Measurements from ENCODE around the gene TMEM14B. TPM values are rescaled to one million over a fixed set of nuclear protein-coding genes. Genes with fewer than 3 reads are reported as not detected.

The TMEM14B gene
- total and polyA plus RNA-seq, 9 of the 15 experiments (the other 6 are each of a cell fraction or from before 2014, with no cell fraction given), result 174 to 862 (median 263) TPM

- TF ChIP-seq KLF13 (tag; IDR thresholded peaks at IDR 0.05; ENCODE audit: borderline replicate concordance, low read depth) (no peak), SIN3A (IDR thresholded peaks at IDR 0.05; ENCODE audit: borderline replicate concordance in 2 of 2, control insufficient read depth in 1 of 2, low read depth in 2 of 2, low read length in 2 of 2) (0 out of 4 replicates have a peak, but pooled peaks of 1 of the 2 experiments have one; percentile 19), HES1 (IDR thresholded peaks at IDR 0.05; ENCODE audit: low read depth) (no peak), ZC3H8 (IDR thresholded peaks at IDR 0.05) (no peak), SAFB2 (IDR thresholded peaks at IDR 0.05; ENCODE audit: borderline replicate concordance, low read depth, low read length, severe bottlenecking) (no peak), ZNF165 (CRISPR knock-in tag; IDR thresholded peaks at IDR 0.05; ENCODE audit: borderline replicate concordance) (no peak), MCM7 (IDR thresholded peaks at IDR 0.05) (no peak), PREB (CRISPR knock-in tag; IDR thresholded peaks at IDR 0.05) (no peak), MAFF (IDR thresholded peaks at IDR 0.05; ENCODE audit: low read length) (no peak), KHSRP (IDR thresholded peaks at IDR 0.05) (no peak; the same call in 1 of the 2 replicates), CREBBP (IDR thresholded peaks at IDR 0.05; ENCODE audit: low read depth, low read length) (no peak), ZNF707 (CRISPR knock-in tag; conservative IDR thresholded peaks at IDR 0.05) (no peak), CREB1 (IDR thresholded peaks at IDR 0.05) (peak; percentile 68; the same call in 1 of the 2 replicates), CREB1 (CRISPR knock-in tag; IDR thresholded peaks at IDR 0.05) (no peak), TRIM24 (IDR thresholded peaks at IDR 0.05) (peak; percentile 84 to 86; a peak in 2 of 4 replicates), KDM1A (IDR thresholded peaks at IDR 0.05) (peak; percentile 90 to 93; a peak in 3 of 4 replicates), ETV5 (CRISPR knock-in tag; IDR thresholded peaks at IDR 0.05; ENCODE audit: low read depth) (peak; percentile 72), E2F1 (CRISPR knock-in tag; IDR thresholded peaks at IDR 0.05) (no peak), ZNF445 (CRISPR knock-in tag; IDR thresholded peaks at IDR 0.05; ENCODE audit: low read depth) (no peak), ZKSCAN8 (CRISPR knock-in tag; IDR thresholded peaks at IDR 0.05) (no peak), ELF1 (tag; IDR thresholded peaks at IDR 0.05) (no peak), E2F3 (CRISPR knock-in tag; IDR thresholded peaks at IDR 0.05) (no peak), E2F4 (CRISPR knock-in tag; IDR thresholded peaks at IDR 0.05; ENCODE audit: low read depth) (no peak), SUPT5H (IDR thresholded peaks at IDR 0.05) (no peak), FOXP1 (CRISPR knock-in tag; IDR thresholded peaks at IDR 0.05) (no peak), SFPQ (IDR thresholded peaks at IDR 0.05; ENCODE audit: low read depth, low read length) (no peak)
Observed at GRCh38 chr6:10749734-10750133, 2.1 kb downstream of the TMEM14B start (continued).
